GM12864 (cell line): ENCODE measurements around the gene METTL5.
"Not testable (repeated sequence)": the region's sequence is repeated elsewhere in the genome, so short reads cannot be mapped to it uniquely, and the experiment has no call there.

Experiments used
- DNase-seq: peaks from one replicate; pipeline ENCODE4 v3.0.0-alpha.2; 2011; ENCODE audit warnings: low read depth
- H3K4me3 ChIP-seq: 2 replicates; pipeline ENCODE4 v1.5.1; 2011; ENCODE audit warnings: mild to moderate bottlenecking, low read depth, low read length, control low read depth
- CTCF ChIP-seq: IDR thresholded peaks from 2 replicates; pipeline ENCODE4 v1.5.1; 2011; ENCODE audit warnings: low read depth, mild to moderate bottlenecking, moderate library complexity, low read length, control low read depth, inconsistent platforms; ENCODE audit errors: missing control alignments

Gene METTL5

GRCh38 chr2:169823996-169824372 is 721 bp downstream of the METTL5 start:
- TF ChIP-seq CTCF: no peak
- DNase-seq: no peak
- H3K4me3 ChIP-seq: peak overlapping the region; percentile 57

GRCh38 chr2:169822785-169823392 is 1.8 kb downstream of the METTL5 start:
- no peak overlapping the region; the same call in 1 of the 2 replicates for H3K4me3 ChIP-seq

GRCh38 chr2:169822036-169822435 is 2.7 kb downstream of the METTL5 start:
- no peak overlapping the region for H3K4me3 ChIP-seq
- no peak for DNase-seq
- TF ChIP-seq CTCF: no peak

More at GRCh38 chr2:169822785-169823392, 1.8 kb downstream of the METTL5 start:
- TF ChIP-seq CTCF: no peak
- no peak for DNase-seq

GRCh38 chr2:169820101-169820500 is 4.6 kb downstream of the METTL5 start:
- DNase-seq, H3K4me3 ChIP-seq: not testable (repeated sequence)

- no peak for DNase-seq
- H3K4me3 ChIP-seq: no peak overlapping the region
- TF ChIP-seq CTCF: no peak
Observed at GRCh38 chr2:169819106-169819505, 5.6 kb downstream of the METTL5 start.

GRCh38 chr2:169818241-169818640 is 6.5 kb downstream of the METTL5 start:
- no peak for DNase-seq
- TF ChIP-seq CTCF: no peak
- H3K4me3 ChIP-seq: no peak overlapping the region

GRCh38 chr2:169817369-169817768 is 7.3 kb downstream of the METTL5 start:
- not testable (repeated sequence) for H3K4me3 ChIP-seq, DNase-seq

GRCh38 chr2:169816961-169817360 is 7.7 kb downstream of the METTL5 start:
- DNase-seq: not testable (repeated sequence)

GRCh38 chr2:169815849-169816248 is 8.9 kb downstream of the METTL5 start:
- TF ChIP-seq CTCF: no peak
- no peak overlapping the region for H3K4me3 ChIP-seq
- DNase-seq: no peak

More at GRCh38 chr2:169816961-169817360, 7.7 kb downstream of the METTL5 start:
- not testable (repeated sequence) for H3K4me3 ChIP-seq
